ENCODE data around the gene CHRDL1.

DNA sequence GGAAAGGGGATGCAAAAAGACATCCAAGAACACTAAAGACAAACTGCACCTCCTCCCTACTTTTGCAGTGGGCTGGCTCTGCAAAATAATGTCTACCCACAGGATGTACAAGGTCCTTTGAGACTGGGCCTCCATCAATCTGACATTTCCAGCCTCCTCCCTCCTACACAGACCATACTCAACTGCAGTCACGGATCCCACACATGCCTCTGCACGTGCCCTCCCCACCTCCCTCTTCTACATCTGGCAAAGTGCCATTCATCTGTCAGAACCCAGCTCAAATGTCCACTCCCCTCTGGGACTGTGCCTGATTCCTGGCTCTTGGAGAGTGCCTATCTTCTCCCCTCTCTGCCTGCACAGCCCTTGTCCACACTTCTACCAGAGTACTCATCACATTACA is 50.3 kb downstream of the CHRDL1 start:
- TF ChIP-seq ZNF274 (IDR thresholded peaks at IDR 0.05; ENCODE audit: low read depth, low read length) (no peak), YY1 (IDR thresholded peaks at IDR 0.05; ENCODE audit: insufficient read depth, insufficient read length) (no peak)

Measured in NT2/D1 (cell line).